ENCODE measurements around the gene NAPG. TPM values are rescaled to one million over a fixed set of nuclear protein-coding genes. Genes with fewer than 3 reads are reported as not detected.

The NAPG gene
- total and polyA plus RNA-seq, 2 donors (not counting 3 experiments of a cell fraction or from before 2014, with no cell fraction given): 10.8 to 34.1 TPM

GRCh38 chr18:10558967-10559298 lies 33.1 kb downstream of the NAPG start:
- no peaks in the 10 kb centered on the region for H3K9me1 ChIP-seq (replicated peaks; ENCODE audit: control insufficient read depth, extremely low read depth, insufficient read depth, low read length)
- TF ChIP-seq CTCF (IDR thresholded peaks at IDR 0.05; ENCODE audit: extremely low read depth in 1 of 2, insufficient read depth in 1 of 2, low read depth in 1 of 2, low read length in 2 of 2) (no peak), FOS (IDR thresholded peaks at IDR 0.05; ENCODE audit: borderline replicate concordance, insufficient read depth, low read length) (no peak), JUN (IDR thresholded peaks at IDR 0.05; ENCODE audit: borderline replicate concordance, insufficient read depth, insufficient read length, low read depth) (no peak), MYC (IDR thresholded peaks at IDR 0.05; ENCODE audit: low read depth, low read length) (no peak), MAX (IDR thresholded peaks at IDR 0.05; ENCODE audit: insufficient read depth, insufficient read length) (no peak), EZH2 (IDR thresholded peaks at IDR 0.05; ENCODE audit: borderline replicate concordance, low read depth, low read length, severe bottlenecking) (no peak), POLR2AphosphoS5 (IDR thresholded peaks at IDR 0.05; ENCODE audit: insufficient read depth, low read depth, low read length) (no peak), GATA2 (IDR thresholded peaks at IDR 0.05; ENCODE audit: insufficient read depth, insufficient read length, low read depth, low read length) (no peak), POLR2A (IDR thresholded peaks at IDR 0.05; ENCODE audit: low read depth, low read length) (no peak)
- H3K79me2 ChIP-seq (ENCODE audit: control insufficient read depth, insufficient read depth, low read length): no peaks in the 10 kb centered on the region
- peaks cover 6 to 8% of the 10 kb centered on the region in 2 experiments for H3K36me3 ChIP-seq (ENCODE audit: control insufficient read depth in 2 of 2, extremely low read depth in 1 of 2, insufficient read depth in 2 of 2, low read length in 2 of 2)
- H2AFZ ChIP-seq (ENCODE audit: low read depth, low read length): no peak overlapping the region
- H3K4me1 ChIP-seq (ENCODE audit: control insufficient read depth, extremely low read depth, insufficient read depth, low read length): peaks cover 2% of the 10 kb centered on the region
- dilution Hi-C loops (cut with MboI; ENCODE audit: extremely low pct_ligation_motif_present, low sequenced_read_pairs) (no loop called here), intact Hi-C loops (cut with micrococcal nuclease) (no loop called here)
- H3K4me2 ChIP-seq (ENCODE audit: insufficient read depth, low read length): no peak overlapping the region
- H3K9me3 ChIP-seq (replicated peaks; ENCODE audit: control insufficient read depth, insufficient read depth, low read length): no peaks in the 10 kb centered on the region
- BruUV-seq (replicated peaks): no TSS peak
- no peak overlapping the region for H3K27ac ChIP-seq (ENCODE audit: insufficient read depth, low read depth, low read length)
- H3K27me3 ChIP-seq (ENCODE audit: control insufficient read depth in 2 of 2, insufficient read depth in 2 of 2, low read length in 2 of 2): no peaks in the 10 kb centered on the region
- no peak overlapping the region for H3K9ac ChIP-seq (replicated peaks; ENCODE audit: extremely low read depth, insufficient read depth, low read length)
- no peak for FAIRE-seq
- ChIA-PET CTCF (interaction anchor here (0.9 to 7.0 kb wide), 8 partner anchors 10 to 994 kb away, joined by 3 to 234 read pairs (median 8); no protein-coding TSS in a partner anchor), POLR2A (no interaction called here)
- H3K4me3 ChIP-seq (replicated peaks in 1 of 3; ENCODE audit: insufficient read depth in 1 of 3, low read depth in 1 of 3, low read length in 3 of 3): no peak overlapping the region
- DNase-seq (ENCODE audit: low read depth, low spot score): no peak
- H4K20me1 ChIP-seq (replicated peaks; ENCODE audit: control insufficient read depth, extremely low read depth, insufficient read depth, low read length): no peaks in the 10 kb centered on the region
